Suprapubic skin (tissue), 3 donors: ENCODE measurements around the gene MUL1.

Source experiments
- POLR2A ChIP-seq, 2 donors: fragments of 450-650 bp; IDR thresholded peaks; one replicate each; pipeline ENCODE4 v1.6.1; 2017; ENCODE audit warnings: antibody characterized with exemption in 2 of 2, mild to moderate bottlenecking in 2 of 2, moderate library complexity in 2 of 2
- TF ChIP-seq, protein P1 (sequence below), 2 donors: fragments of 200-600 bp in 1 of 2; fragments of 450-650 bp in 1 of 2; sonication (generic) in 1 of 2; IDR thresholded peaks; one replicate each; pipeline ENCODE4 v1.5.1; 2016 to 2019; ENCODE audit warnings: antibody characterized with exemption in 2 of 2, mild to moderate bottlenecking in 1 of 2, moderate library complexity in 1 of 2

DNA sequence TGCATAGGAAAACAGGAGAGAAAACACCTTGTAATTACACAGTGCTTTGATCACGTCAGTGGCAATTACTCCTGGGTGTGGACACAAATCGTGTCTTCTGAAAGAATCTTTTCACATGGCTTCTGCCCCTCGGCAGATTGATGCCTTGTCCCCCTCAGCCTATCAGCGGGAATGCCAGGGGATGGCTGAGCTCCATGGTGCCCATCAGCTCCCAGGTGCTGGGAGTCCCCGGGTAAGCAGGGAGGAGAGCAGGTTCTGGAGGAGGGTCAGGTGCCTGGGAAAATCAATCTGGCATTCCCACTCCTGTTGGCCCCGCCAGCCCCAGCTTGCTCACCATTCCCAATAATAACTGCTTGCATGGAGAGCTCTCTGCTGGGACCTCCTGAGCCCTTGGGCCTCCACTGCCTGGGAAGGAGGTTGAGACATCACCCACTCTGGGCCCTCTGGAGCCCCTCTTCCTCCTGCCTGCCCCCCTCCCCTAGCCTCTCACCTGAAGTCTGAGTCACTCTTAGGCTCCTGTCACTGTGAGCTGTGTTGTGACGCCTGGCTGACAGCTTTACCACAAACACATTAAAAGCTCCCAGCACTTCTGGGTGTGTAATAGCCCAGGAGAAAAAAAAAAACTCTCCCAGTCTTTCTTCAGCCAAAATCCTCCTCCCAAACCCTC, 26.9 kb downstream of the MUL1 start:
- no peak for TF ChIP-seq POLR2A (IDR thresholded peaks at IDR 0.05)
- TF ChIP-seq, protein P1, sequence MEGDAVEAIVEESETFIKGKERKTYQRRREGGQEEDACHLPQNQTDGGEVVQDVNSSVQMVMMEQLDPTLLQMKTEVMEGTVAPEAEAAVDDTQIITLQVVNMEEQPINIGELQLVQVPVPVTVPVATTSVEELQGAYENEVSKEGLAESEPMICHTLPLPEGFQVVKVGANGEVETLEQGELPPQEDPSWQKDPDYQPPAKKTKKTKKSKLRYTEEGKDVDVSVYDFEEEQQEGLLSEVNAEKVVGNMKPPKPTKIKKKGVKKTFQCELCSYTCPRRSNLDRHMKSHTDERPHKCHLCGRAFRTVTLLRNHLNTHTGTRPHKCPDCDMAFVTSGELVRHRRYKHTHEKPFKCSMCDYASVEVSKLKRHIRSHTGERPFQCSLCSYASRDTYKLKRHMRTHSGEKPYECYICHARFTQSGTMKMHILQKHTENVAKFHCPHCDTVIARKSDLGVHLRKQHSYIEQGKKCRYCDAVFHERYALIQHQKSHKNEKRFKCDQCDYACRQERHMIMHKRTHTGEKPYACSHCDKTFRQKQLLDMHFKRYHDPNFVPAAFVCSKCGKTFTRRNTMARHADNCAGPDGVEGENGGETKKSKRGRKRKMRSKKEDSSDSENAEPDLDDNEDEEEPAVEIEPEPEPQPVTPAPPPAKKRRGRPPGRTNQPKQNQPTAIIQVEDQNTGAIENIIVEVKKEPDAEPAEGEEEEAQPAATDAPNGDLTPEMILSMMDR (IDR thresholded peaks at IDR 0.05): no peak
